GM21825 (cell line): Measurements from ENCODE around the gene DMC1.
"Not testable (repeated sequence)": the region's sequence is repeated elsewhere in the genome, so short reads cannot be mapped to it uniquely, and the experiment has no call there.

ENCODE experiments used
- ATAC-seq: cut with Tn5 transposase; IDR thresholded peaks from one replicate; pipeline ENCODE4 v1.9.1; 2021; ENCODE audit warnings: mild to moderate bottlenecking, moderate library complexity; ENCODE audit not compliant: unreplicated experiment

The DMC1 gene

GRCh38 chr22:38569972-38570778, at the start of gene DMC1:
DMC1 (minus strand) TSS chr22:38570183; CDS start chr22:38568256, 1,927 bp downstream.
- ATAC-seq, result peak; percentile 71

- ATAC-seq, result no peak
These were observed 48.7 kb upstream of the DMC1 start for GRCh38 chr22:38618682-38619081.

GRCh38 chr22:38618258-38618657, 48.3 kb upstream of the DMC1 start:
- no peak for ATAC-seq

GRCh38 chr22:38615064-38615405, 45.1 kb upstream of the DMC1 start:
- not testable (repeated sequence) for ATAC-seq

GRCh38 chr22:38614332-38615063, 44.5 kb upstream of the DMC1 start:
- no peak for ATAC-seq

GRCh38 chr22:38613588-38613987, 43.6 kb upstream of the DMC1 start:
- no peak for ATAC-seq

GRCh38 chr22:38612217-38613006, 42.4 kb upstream of the DMC1 start:
- ATAC-seq, result no peak

- no peak for ATAC-seq
These were observed 41.6 kb upstream of the DMC1 start for GRCh38 chr22:38611559-38611958.

GRCh38 chr22:38610234-38610633, 40.3 kb upstream of the DMC1 start:
- no peak for ATAC-seq

- ATAC-seq, result no peak
These were observed 39.2 kb upstream of the DMC1 start for GRCh38 chr22:38608992-38609750.

- no peak for ATAC-seq
These were observed 37.7 kb upstream of the DMC1 start for GRCh38 chr22:38607680-38608079.

GRCh38 chr22:38602166-38602565, 32.2 kb upstream of the DMC1 start:
- ATAC-seq, result no peak

- no peak for ATAC-seq
These were observed 31.3 kb upstream of the DMC1 start for GRCh38 chr22:38601221-38601764.

- ATAC-seq, result no peak
These were observed 29.5 kb upstream of the DMC1 start for GRCh38 chr22:38599466-38599865.

- ATAC-seq, result not testable (repeated sequence)
These were observed 12.9 kb upstream of the DMC1 start for GRCh38 chr22:38582923-38583322.

GRCh38 chr22:38578505-38578904, 8.5 kb upstream of the DMC1 start:
- no peak for ATAC-seq

GRCh38 chr22:38572065-38572464, 2.1 kb upstream of the DMC1 start:
- no peak for ATAC-seq

- ATAC-seq, result no peak
These were observed 889 bp upstream of the DMC1 start for GRCh38 chr22:38570779-38571364.

- ATAC-seq, result peak; percentile 11
These were observed 607 bp downstream of the DMC1 start for GRCh38 chr22:38569181-38569971.
